GM23338 (cell line): ENCODE data around the gene DFFB.

Experiments used
- CREB1 ChIP-seq: fragments of 250-450 bp; sonication (Bioruptor Pico); IDR thresholded peaks from 2 replicates; pipeline ENCODE4 v1.5.0; 2020; ENCODE audit warnings: low read depth, mild to moderate bottlenecking, moderate library complexity
- EZH2 ChIP-seq: fragments of 200-600 bp; sonication (generic); IDR thresholded peaks from one replicate; pipeline ENCODE4 v1.8.0; 2017; ENCODE audit warnings: antibody characterized with exemption, mild to moderate bottlenecking, low read depth; ENCODE audit not compliant: unreplicated experiment
- EZH2phosphoT487 ChIP-seq: fragments of 200-600 bp; sonication (generic); IDR thresholded peaks from one replicate; pipeline ENCODE4 v1.8.1; 2018; ENCODE audit warnings: antibody characterized with exemption; ENCODE audit not compliant: unreplicated experiment
- JUNB ChIP-seq: IDR thresholded peaks from one replicate; pipeline ENCODE4 v1.6.1; 2016; ENCODE audit warnings: antibody characterized with exemption; ENCODE audit not compliant: unreplicated experiment
- NANOG ChIP-seq: IDR thresholded peaks from 2 replicates; pipeline ENCODE4 v1.6.1; 2016; ENCODE audit warnings: antibody characterized with exemption, borderline replicate concordance
- POLR2AphosphoS5 ChIP-seq: IDR thresholded peaks from 2 replicates; pipeline ENCODE4 v1.6.1; 2016; ENCODE audit warnings: antibody characterized with exemption, low read depth
- STAT1 ChIP-seq: IDR thresholded peaks from one replicate; pipeline ENCODE4 v1.6.1; 2016; ENCODE audit warnings: antibody characterized with exemption; ENCODE audit not compliant: unreplicated experiment
- ZNF114 ChIP-seq: fragments of 250-450 bp; sonication (Bioruptor Pico); IDR thresholded peaks from 2 replicates; pipeline ENCODE4 v1.5.0; 2020; ENCODE audit warnings: mild to moderate bottlenecking, moderate library complexity
- ZNF331 ChIP-seq: fragments of 250-450 bp; sonication (Bioruptor Pico); IDR thresholded peaks from 2 replicates; pipeline ENCODE4 v1.5.0; 2020; ENCODE audit warnings: low read depth, mild to moderate bottlenecking, moderate library complexity
- TF ChIP-seq, protein P1 (sequence below), 2 experiments: fragments of 200-600 bp in 1 of 2; sonication (generic) in 1 of 2; conservative IDR thresholded peaks; 2 replicates each; pipeline versions ENCODE4 v1.5.1 to v1.6.1; 2016 to 2017; ENCODE audit warnings: antibody characterized with exemption in 2 of 2, low read depth in 2 of 2, mild to moderate bottlenecking in 2 of 2, moderate library complexity in 1 of 2
- TF ChIP-seq, protein P2 (sequence below): IDR thresholded peaks from one replicate; pipeline ENCODE4 v1.6.1; 2018; ENCODE audit warnings: antibody characterized with exemption; ENCODE audit not compliant: unreplicated experiment
- TF ChIP-seq, protein P3 (sequence below): IDR thresholded peaks from 2 replicates; pipeline ENCODE4 v1.6.1; 2016; ENCODE audit warnings: antibody characterized with exemption

DNA sequence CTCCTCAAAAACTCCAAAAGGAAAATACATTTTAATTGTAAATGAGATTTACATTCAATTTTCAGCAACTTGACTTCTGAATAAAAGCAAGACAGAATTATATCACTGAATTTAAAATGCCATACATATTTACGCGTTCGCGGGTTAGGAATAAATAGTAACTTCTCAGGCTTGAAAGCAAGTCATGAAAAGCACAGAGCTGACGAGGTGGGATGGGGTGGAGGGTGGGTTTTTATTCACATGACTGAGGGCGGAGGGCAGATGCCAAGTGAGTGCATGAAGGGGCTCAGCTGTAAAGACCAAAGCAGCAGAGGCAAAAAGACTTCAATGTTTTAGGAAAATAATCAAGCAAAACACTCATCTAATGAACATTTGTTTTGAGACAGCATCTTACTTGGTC is 6.0 kb upstream of the DFFB start:
- TF ChIP-seq EZH2phosphoT487, result no peak
- TF ChIP-seq, protein P1, sequence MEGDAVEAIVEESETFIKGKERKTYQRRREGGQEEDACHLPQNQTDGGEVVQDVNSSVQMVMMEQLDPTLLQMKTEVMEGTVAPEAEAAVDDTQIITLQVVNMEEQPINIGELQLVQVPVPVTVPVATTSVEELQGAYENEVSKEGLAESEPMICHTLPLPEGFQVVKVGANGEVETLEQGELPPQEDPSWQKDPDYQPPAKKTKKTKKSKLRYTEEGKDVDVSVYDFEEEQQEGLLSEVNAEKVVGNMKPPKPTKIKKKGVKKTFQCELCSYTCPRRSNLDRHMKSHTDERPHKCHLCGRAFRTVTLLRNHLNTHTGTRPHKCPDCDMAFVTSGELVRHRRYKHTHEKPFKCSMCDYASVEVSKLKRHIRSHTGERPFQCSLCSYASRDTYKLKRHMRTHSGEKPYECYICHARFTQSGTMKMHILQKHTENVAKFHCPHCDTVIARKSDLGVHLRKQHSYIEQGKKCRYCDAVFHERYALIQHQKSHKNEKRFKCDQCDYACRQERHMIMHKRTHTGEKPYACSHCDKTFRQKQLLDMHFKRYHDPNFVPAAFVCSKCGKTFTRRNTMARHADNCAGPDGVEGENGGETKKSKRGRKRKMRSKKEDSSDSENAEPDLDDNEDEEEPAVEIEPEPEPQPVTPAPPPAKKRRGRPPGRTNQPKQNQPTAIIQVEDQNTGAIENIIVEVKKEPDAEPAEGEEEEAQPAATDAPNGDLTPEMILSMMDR (conservative IDR thresholded peaks at IDR 0.05; ENCODE audit: low read depth in 2 of 2), result no peak
- TF ChIP-seq POLR2AphosphoS5, result no peak
- no peak for TF ChIP-seq ZNF114 (CRISPR knock-in tag)
- TF ChIP-seq EZH2, result no peak
- TF ChIP-seq STAT1, result no peak
- TF ChIP-seq, protein P2, sequence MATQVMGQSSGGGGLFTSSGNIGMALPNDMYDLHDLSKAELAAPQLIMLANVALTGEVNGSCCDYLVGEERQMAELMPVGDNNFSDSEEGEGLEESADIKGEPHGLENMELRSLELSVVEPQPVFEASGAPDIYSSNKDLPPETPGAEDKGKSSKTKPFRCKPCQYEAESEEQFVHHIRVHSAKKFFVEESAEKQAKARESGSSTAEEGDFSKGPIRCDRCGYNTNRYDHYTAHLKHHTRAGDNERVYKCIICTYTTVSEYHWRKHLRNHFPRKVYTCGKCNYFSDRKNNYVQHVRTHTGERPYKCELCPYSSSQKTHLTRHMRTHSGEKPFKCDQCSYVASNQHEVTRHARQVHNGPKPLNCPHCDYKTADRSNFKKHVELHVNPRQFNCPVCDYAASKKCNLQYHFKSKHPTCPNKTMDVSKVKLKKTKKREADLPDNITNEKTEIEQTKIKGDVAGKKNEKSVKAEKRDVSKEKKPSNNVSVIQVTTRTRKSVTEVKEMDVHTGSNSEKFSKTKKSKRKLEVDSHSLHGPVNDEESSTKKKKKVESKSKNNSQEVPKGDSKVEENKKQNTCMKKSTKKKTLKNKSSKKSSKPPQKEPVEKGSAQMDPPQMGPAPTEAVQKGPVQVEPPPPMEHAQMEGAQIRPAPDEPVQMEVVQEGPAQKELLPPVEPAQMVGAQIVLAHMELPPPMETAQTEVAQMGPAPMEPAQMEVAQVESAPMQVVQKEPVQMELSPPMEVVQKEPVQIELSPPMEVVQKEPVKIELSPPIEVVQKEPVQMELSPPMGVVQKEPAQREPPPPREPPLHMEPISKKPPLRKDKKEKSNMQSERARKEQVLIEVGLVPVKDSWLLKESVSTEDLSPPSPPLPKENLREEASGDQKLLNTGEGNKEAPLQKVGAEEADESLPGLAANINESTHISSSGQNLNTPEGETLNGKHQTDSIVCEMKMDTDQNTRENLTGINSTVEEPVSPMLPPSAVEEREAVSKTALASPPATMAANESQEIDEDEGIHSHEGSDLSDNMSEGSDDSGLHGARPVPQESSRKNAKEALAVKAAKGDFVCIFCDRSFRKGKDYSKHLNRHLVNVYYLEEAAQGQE, result no peak
- TF ChIP-seq NANOG, result no peak
- no peak for TF ChIP-seq ZNF331
- no peak for TF ChIP-seq CREB1 (CRISPR knock-in tag)
- no peak for TF ChIP-seq JUNB
- TF ChIP-seq, protein P3, sequence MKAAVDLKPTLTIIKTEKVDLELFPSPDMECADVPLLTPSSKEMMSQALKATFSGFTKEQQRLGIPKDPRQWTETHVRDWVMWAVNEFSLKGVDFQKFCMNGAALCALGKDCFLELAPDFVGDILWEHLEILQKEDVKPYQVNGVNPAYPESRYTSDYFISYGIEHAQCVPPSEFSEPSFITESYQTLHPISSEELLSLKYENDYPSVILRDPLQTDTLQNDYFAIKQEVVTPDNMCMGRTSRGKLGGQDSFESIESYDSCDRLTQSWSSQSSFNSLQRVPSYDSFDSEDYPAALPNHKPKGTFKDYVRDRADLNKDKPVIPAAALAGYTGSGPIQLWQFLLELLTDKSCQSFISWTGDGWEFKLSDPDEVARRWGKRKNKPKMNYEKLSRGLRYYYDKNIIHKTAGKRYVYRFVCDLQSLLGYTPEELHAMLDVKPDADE, result no peak
